ENCODE measurements around the gene RGS14.

The RGS14 gene

DNA sequence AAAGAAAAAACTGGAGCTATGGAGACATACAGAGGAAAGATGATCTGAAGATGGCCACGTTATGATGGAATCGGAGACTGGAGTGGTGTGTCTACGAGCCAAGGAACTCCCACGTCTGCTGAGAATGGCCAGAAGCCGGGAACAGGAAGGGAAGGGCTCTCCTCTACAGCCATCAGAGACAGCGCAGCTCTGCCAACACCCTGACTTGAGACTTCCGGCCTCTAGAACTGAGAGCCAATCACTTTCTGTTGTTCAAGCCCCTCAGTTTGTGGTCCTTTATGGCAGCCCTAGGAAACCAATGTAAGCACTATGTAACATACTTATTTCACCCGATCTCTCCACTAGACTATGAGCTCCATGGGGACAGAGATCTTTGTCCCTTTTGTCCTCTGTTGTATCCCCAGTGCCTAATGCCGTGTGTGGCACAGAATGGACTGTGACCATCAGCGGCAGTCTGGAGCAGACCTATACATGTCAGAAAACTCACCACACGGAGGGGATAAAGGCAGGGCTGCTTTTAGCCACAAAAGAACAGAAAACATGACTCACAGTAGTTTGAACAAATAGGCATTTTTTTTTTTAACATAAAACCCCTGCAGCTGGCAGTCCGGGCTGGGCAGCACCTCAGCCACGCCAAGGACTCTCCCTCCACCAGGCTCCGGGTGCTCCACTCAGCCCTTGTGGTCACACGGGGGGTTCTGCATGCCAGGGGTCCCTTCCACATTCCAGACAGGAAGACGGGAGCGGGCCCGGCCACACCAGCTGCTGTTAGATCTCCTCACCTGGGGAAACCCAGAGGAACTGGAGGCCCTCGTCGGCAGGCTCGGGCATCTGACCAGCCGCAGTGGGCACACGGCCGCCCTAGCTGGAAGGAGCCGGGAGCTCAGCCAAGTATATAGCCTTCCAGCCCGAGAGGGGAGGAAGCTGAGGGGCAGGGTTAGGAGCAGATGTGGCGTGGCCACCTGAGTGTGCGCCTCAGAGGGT lies 29.9 kb upstream of the RGS14 start:
- TF ChIP-seq, protein P1, sequence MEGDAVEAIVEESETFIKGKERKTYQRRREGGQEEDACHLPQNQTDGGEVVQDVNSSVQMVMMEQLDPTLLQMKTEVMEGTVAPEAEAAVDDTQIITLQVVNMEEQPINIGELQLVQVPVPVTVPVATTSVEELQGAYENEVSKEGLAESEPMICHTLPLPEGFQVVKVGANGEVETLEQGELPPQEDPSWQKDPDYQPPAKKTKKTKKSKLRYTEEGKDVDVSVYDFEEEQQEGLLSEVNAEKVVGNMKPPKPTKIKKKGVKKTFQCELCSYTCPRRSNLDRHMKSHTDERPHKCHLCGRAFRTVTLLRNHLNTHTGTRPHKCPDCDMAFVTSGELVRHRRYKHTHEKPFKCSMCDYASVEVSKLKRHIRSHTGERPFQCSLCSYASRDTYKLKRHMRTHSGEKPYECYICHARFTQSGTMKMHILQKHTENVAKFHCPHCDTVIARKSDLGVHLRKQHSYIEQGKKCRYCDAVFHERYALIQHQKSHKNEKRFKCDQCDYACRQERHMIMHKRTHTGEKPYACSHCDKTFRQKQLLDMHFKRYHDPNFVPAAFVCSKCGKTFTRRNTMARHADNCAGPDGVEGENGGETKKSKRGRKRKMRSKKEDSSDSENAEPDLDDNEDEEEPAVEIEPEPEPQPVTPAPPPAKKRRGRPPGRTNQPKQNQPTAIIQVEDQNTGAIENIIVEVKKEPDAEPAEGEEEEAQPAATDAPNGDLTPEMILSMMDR (IDR thresholded peaks at IDR 0.05; ENCODE audit: low read depth, low read length, poor library complexity, severe bottlenecking): no peak
- TF ChIP-seq EZH2phosphoT487 (IDR thresholded peaks at IDR 0.05; ENCODE audit: borderline replicate concordance, low read length): no peak

DNA sequence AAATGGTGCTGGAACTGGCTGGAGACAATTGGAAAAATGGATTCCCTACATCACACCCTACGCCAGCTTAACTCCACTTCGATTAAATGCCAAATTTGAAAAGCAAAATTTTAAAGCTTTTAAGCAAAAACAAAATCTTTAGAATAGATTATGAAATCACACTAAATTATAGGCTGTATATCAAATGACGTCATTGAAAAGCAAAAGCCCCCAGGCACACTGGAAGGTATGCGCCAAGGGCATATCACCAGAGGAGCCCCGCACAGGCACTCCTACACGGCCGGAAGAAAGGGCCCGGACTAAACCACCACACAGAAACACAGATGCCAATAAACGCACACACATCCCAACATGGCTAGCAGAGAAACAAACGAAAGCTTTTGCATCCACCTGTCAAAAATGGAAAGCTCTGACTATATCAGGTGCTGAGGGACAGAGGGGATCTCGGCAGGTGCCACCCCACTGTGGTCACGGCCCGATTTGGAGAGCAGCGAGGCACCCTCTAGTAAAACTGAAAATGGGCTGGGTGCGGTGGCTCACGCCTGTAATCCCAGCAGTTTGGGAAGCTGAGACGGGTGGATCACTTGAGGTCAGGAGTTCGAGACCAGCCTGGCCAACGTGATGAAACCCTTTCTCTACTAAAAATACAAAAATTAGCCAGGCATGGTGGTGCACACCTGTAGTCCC lies 29.0 kb upstream of the RGS14 start:
- Histone ChIP-seq H3K79me2 (ENCODE audit: control insufficient read depth, low read length) (no peaks in the 10 kb centered on the region), H3K27ac (ENCODE audit: low read depth, low read length) (no peak overlapping the region), H3K27me3 (ENCODE audit: control insufficient read depth, low read length) (no peaks in the 10 kb centered on the region), H3K9me2 (replicated peaks; ENCODE audit: control insufficient read depth, low read length) (no peaks in the 10 kb centered on the region), H3K4me3 (ENCODE audit: low read length) (no peak overlapping the region), H3K4me1 (ENCODE audit: control insufficient read depth, low read length) (no peaks in the 10 kb centered on the region), H3F3A (ENCODE audit: control insufficient read depth, insufficient read depth) (no peaks in the 10 kb centered on the region; the same call in 1 of the 2 replicates), H3K4me2 (ENCODE audit: low read length) (no peak overlapping the region), H3K36me3 (ENCODE audit: control insufficient read depth, low read length) (peaks cover 39% of the 10 kb centered on the region), H3K9me3 (ENCODE audit: control insufficient read depth, insufficient read depth, low read length) (no peaks in the 10 kb centered on the region), H4K20me1 (ENCODE audit: control insufficient read depth, insufficient read depth, low read depth, low read length) (no peaks in the 10 kb centered on the region)
- no peak for TF ChIP-seq EZH2phosphoT487 (IDR thresholded peaks at IDR 0.05; ENCODE audit: borderline replicate concordance, low read length)
- TF ChIP-seq, protein P1 (IDR thresholded peaks at IDR 0.05; ENCODE audit: low read depth, low read length, poor library complexity, severe bottlenecking): no peak

More for the DNA sequence above, 29.9 kb upstream of the RGS14 start:
- H3K4me1 ChIP-seq (ENCODE audit: control insufficient read depth, low read length): no peaks in the 10 kb centered on the region
- H3K4me2 ChIP-seq (ENCODE audit: low read length): no peak overlapping the region
- H3K27me3 ChIP-seq (ENCODE audit: control insufficient read depth, low read length): no peaks in the 10 kb centered on the region
- no peaks in the 10 kb centered on the region for H3K9me2 ChIP-seq (replicated peaks; ENCODE audit: control insufficient read depth, low read length)
- no peak overlapping the region for H3K27ac ChIP-seq (ENCODE audit: low read depth, low read length)
- no peaks in the 10 kb centered on the region for H3K9me3 ChIP-seq (ENCODE audit: control insufficient read depth, insufficient read depth, low read length)
- peaks cover 4% of the 10 kb centered on the region for H3F3A ChIP-seq (ENCODE audit: control insufficient read depth, insufficient read depth)
- no peaks in the 10 kb centered on the region for H3K79me2 ChIP-seq (ENCODE audit: control insufficient read depth, low read length)
- no peak overlapping the region for H3K4me3 ChIP-seq (ENCODE audit: low read length)
- H3K36me3 ChIP-seq (ENCODE audit: control insufficient read depth, low read length): peaks cover 31% of the 10 kb centered on the region
- no peaks in the 10 kb centered on the region for H4K20me1 ChIP-seq (ENCODE audit: control insufficient read depth, insufficient read depth, low read depth, low read length)

DNA sequence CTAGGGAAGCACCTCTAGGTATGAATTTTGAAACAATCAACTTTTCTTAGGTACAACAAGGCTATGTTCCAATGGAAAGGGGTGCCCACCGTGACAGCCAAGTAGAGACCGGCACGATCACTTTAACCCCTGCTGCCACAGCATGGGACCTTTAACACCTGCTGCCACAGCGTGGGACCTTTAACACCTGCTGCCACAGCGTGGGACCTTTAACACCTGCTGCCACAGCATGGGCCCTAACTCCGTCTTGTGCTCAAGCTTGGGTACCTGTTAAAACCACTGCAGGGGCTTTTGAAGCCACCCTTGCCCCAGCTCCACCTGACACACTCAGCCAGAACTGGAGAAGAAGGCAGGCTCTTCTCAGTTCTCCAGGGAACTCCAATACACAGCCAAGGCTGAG lies 27.8 kb upstream of the RGS14 start:
- Histone ChIP-seq H3K27me3 (ENCODE audit: control insufficient read depth, low read length) (no peaks in the 10 kb centered on the region), H4K20me1 (ENCODE audit: control insufficient read depth, insufficient read depth, low read depth, low read length) (no peaks in the 10 kb centered on the region), H3K4me2 (ENCODE audit: low read length) (no peak overlapping the region), H3K9me3 (ENCODE audit: control insufficient read depth, insufficient read depth, low read length) (no peaks in the 10 kb centered on the region), H3K9me2 (replicated peaks; ENCODE audit: control insufficient read depth, low read length) (no peaks in the 10 kb centered on the region), H3F3A (ENCODE audit: control insufficient read depth, insufficient read depth) (no peaks in the 10 kb centered on the region; the same call in 1 of the 2 replicates), H3K79me2 (ENCODE audit: control insufficient read depth, low read length) (no peaks in the 10 kb centered on the region), H3K27ac (ENCODE audit: low read depth, low read length) (no peak overlapping the region), H3K4me1 (ENCODE audit: control insufficient read depth, low read length) (no peaks in the 10 kb centered on the region), H3K4me3 (ENCODE audit: low read length) (no peak overlapping the region), H3K36me3 (ENCODE audit: control insufficient read depth, low read length) (peaks cover 51% of the 10 kb centered on the region)
- TF ChIP-seq, protein P1 (IDR thresholded peaks at IDR 0.05; ENCODE audit: low read depth, low read length, poor library complexity, severe bottlenecking): no peak
- TF ChIP-seq EZH2phosphoT487 (IDR thresholded peaks at IDR 0.05; ENCODE audit: borderline replicate concordance, low read length): no peak

Data from DOHH2 (cell line).